ENCODE results near the gene RINL.

Gene RINL

GRCh38 chr19:38901683-38902082, 23.6 kb upstream of the RINL start:
- H3K9ac ChIP-seq (ENCODE audit: low read depth, low read length) = no peak overlapping the region
- no peak overlapping the region for H3K27ac ChIP-seq (ENCODE audit: low read depth, low read length)
- no peaks in the 10 kb centered on the region for H3K9me3 ChIP-seq (ENCODE audit: control insufficient read depth, insufficient read depth, low read length)
- no peak overlapping the region for H3K4me3 ChIP-seq (ENCODE audit: low read depth, low read length)
- peaks cover 6% of the 10 kb centered on the region; the same call in 1 of the 2 replicates for H3K4me1 ChIP-seq (ENCODE audit: control insufficient read depth, insufficient read depth, low read length)
- H3K36me3 ChIP-seq (ENCODE audit: control insufficient read depth, insufficient read depth, low read length) = peaks cover 16% of the 10 kb centered on the region
- H3K27me3 ChIP-seq (ENCODE audit: control insufficient read depth, insufficient read depth, low read length) = peaks cover 7% of the 10 kb centered on the region; the same call in 1 of the 2 replicates

DNA sequence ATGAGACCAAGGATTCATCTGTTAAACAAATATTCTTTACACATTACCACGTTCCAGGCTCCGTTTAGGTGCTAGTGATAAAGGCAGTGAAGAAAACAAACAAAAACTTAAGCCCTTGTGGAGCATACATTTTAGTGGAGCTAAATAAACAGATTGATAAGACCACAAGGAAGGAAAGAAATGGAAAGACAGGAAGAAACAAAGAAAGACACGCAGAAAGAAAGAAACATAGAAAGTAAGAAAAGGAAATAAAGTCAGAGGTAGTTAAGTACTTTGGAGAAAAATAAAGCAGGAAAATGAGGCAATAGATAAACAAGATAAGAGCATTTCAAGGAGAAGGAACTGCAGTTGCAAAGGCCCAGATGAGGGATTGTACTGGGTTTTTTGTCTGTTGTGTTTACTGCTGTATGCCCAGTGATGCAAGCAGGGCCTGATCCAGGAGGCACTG, 22.7 kb upstream of the RINL start:
- H3K36me3 ChIP-seq (ENCODE audit: control insufficient read depth, insufficient read depth, low read length) = peaks cover 14% of the 10 kb centered on the region
- peaks cover 7% of the 10 kb centered on the region; the same call in 1 of the 2 replicates for H3K27me3 ChIP-seq (ENCODE audit: control insufficient read depth, insufficient read depth, low read length)
- H3K9ac ChIP-seq (ENCODE audit: low read depth, low read length) = peak overlapping the region; percentile 68
- H3K27ac ChIP-seq (ENCODE audit: low read depth, low read length) = peak overlapping the region; percentile 87
- peak overlapping the region; percentile 93 for H3K4me3 ChIP-seq (ENCODE audit: low read depth, low read length)
- H3K9me3 ChIP-seq (ENCODE audit: control insufficient read depth, insufficient read depth, low read length) = no peaks in the 10 kb centered on the region
- peaks cover 6% of the 10 kb centered on the region; the same call in 1 of the 2 replicates for H3K4me1 ChIP-seq (ENCODE audit: control insufficient read depth, insufficient read depth, low read length)

DNA sequence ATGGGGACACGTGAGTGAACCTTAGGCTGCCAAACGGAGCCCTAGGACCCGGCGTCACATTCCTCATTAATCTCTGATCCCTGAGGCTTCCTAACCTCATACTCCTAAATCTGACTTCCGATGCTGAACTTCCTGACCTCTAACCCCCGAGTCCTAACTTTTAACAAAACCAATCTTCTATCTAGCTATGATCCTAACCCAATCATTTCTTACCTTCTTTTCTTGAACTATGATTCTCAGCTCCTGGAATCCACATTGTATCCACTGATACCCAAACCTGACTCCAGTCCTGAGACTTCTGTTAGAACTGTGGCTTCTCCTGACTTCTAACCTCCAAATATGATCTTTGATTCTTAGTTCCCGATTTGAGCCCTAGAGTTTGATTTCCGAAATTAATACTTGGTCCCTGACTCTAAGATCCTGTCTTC, 22.1 kb upstream of the RINL start:
- Histone ChIP-seq H3K27me3 (ENCODE audit: control insufficient read depth, insufficient read depth, low read length) (peaks cover 7% of the 10 kb centered on the region; the same call in 1 of the 2 replicates), H3K4me3 (ENCODE audit: low read depth, low read length) (peak overlapping the region; percentile 93), H3K36me3 (ENCODE audit: control insufficient read depth, insufficient read depth, low read length) (peaks cover 8% of the 10 kb centered on the region), H3K9me3 (ENCODE audit: control insufficient read depth, insufficient read depth, low read length) (no peaks in the 10 kb centered on the region), H3K27ac (ENCODE audit: low read depth, low read length) (peak overlapping the region; percentile 87), H3K9ac (ENCODE audit: low read depth, low read length) (peak overlapping the region; percentile 68), H3K4me1 (ENCODE audit: control insufficient read depth, insufficient read depth, low read length) (peaks cover 6% of the 10 kb centered on the region; the same call in 1 of the 2 replicates)

GRCh38 chr19:38899447-38900201, 21.5 kb upstream of the RINL start, which contains the start of the genes NFKBIB and SIRT2:
TSS of gene NFKBIB (plus strand) at chr19:38899969. CDS start at chr19:38900033, 64 bp downstream.
TSS of gene SIRT2 (minus strand) at chr19:38899618. CDS start at chr19:38899521, 97 bp downstream.
- Histone ChIP-seq H3K27ac (ENCODE audit: low read depth, low read length) (peak within 1 kb of the TSS; percentile 87), H3K36me3 (ENCODE audit: control insufficient read depth, insufficient read depth, low read length) (peaks cover 3% of the 10 kb centered on the region; the same call in 1 of the 2 replicates), H3K4me1 (ENCODE audit: control insufficient read depth, insufficient read depth, low read length) (peaks cover 6% of the 10 kb centered on the region; the same call in 1 of the 2 replicates), H3K4me3 (ENCODE audit: low read depth, low read length) (peak within 1 kb of the TSS; percentile 93), H3K9ac (ENCODE audit: low read depth, low read length) (peak within 1 kb of the TSS; percentile 68), H3K27me3 (ENCODE audit: control insufficient read depth, insufficient read depth, low read length) (peaks cover 7% of the 10 kb centered on the region; the same call in 1 of the 2 replicates), H3K9me3 (ENCODE audit: control insufficient read depth, insufficient read depth, low read length) (no peaks in the 10 kb centered on the region)

- H3K9me3 ChIP-seq (ENCODE audit: control insufficient read depth, insufficient read depth, low read length) = no peaks in the 10 kb centered on the region
- H3K9ac ChIP-seq (ENCODE audit: low read depth, low read length) = no peak overlapping the region
- H3K4me1 ChIP-seq (ENCODE audit: control insufficient read depth, insufficient read depth, low read length) = peaks cover 6% of the 10 kb centered on the region; the same call in 1 of the 2 replicates
- no peaks in the 10 kb centered on the region for H3K36me3 ChIP-seq (ENCODE audit: control insufficient read depth, insufficient read depth, low read length)
- no peak overlapping the region for H3K27ac ChIP-seq (ENCODE audit: low read depth, low read length)
- peaks cover 7% of the 10 kb centered on the region; the same call in 1 of the 2 replicates for H3K27me3 ChIP-seq (ENCODE audit: control insufficient read depth, insufficient read depth, low read length)
- H3K4me3 ChIP-seq (ENCODE audit: low read depth, low read length) = peak overlapping the region; percentile 93
Measured at GRCh38 chr19:38898788-38899446, 20.8 kb upstream of the RINL start.

DNA sequence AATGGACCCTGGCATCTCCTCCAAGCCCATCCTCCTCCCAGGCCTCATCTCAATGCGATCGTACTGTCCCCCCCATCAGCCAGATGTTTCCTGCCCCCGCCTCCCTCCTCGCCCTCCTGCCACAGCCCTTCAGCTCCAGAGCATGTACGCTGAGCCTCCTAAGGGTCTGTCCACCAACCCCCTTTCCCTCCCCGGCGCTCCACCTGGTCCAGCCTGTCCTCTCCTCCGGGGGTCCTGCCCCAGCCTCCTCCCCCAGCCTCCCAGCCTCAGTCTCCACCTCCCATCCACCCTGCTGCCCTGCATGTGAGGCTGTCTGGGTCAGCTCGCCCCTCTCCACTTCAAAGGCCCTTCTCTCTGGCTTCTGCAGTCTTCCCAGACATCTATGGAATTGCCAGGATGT, 16.9 kb upstream of the RINL start:
- Histone ChIP-seq H3K36me3 (ENCODE audit: control insufficient read depth, insufficient read depth, low read length) (no peaks in the 10 kb centered on the region), H3K9ac (ENCODE audit: low read depth, low read length) (no peak overlapping the region), H3K27ac (ENCODE audit: low read depth, low read length) (no peak overlapping the region)

GRCh38 chr19:38893341-38893771, 15.3 kb upstream of the RINL start:
- no peak overlapping the region for H3K27ac ChIP-seq (ENCODE audit: low read depth, low read length)
- H3K27me3 ChIP-seq (ENCODE audit: control insufficient read depth, insufficient read depth, low read length) = 0 out of 2 replicates have a peak, but pooled peaks cover under 1% of the 10 kb centered on the region
- H3K4me3 ChIP-seq (ENCODE audit: low read depth, low read length) = no peak overlapping the region
- H3K36me3 ChIP-seq (ENCODE audit: control insufficient read depth, insufficient read depth, low read length) = no peaks in the 10 kb centered on the region
- H3K9me3 ChIP-seq (ENCODE audit: control insufficient read depth, insufficient read depth, low read length) = no peaks in the 10 kb centered on the region
- H3K4me1 ChIP-seq (ENCODE audit: control insufficient read depth, insufficient read depth, low read length) = no peaks in the 10 kb centered on the region
- no peak overlapping the region for H3K9ac ChIP-seq (ENCODE audit: low read depth, low read length)

More for the DNA sequence above, 16.9 kb upstream of the RINL start:
- no peaks in the 10 kb centered on the region for H3K4me1 ChIP-seq (ENCODE audit: control insufficient read depth, insufficient read depth, low read length)
- H3K4me3 ChIP-seq (ENCODE audit: low read depth, low read length) = no peak overlapping the region
- peaks cover 7% of the 10 kb centered on the region; the same call in 1 of the 2 replicates for H3K27me3 ChIP-seq (ENCODE audit: control insufficient read depth, insufficient read depth, low read length)
- no peaks in the 10 kb centered on the region for H3K9me3 ChIP-seq (ENCODE audit: control insufficient read depth, insufficient read depth, low read length)

DNA sequence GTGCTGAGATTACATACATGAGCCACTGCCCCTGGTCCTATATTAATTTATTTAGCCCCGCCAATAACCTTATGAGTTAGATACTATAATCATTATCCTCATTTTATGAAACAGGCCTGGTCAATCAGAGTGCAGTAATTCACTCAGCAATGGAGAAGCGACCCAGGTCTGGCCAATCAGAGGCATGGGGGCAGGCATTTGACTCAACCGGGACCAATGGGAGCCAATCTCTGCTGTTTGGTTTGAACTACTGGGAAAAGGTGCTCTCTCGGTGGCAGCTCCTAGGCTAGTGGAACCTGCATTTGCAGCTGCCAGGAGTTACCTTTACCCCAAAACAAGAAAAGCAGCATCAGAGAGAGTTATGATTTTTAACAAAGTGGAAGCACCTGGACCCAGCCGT, 14.8 kb upstream of the RINL start:
- Histone ChIP-seq H3K4me3 (ENCODE audit: low read depth, low read length) (no peak overlapping the region), H3K4me1 (ENCODE audit: control insufficient read depth, insufficient read depth, low read length) (no peaks in the 10 kb centered on the region), H3K9me3 (ENCODE audit: control insufficient read depth, insufficient read depth, low read length) (no peaks in the 10 kb centered on the region), H3K27ac (ENCODE audit: low read depth, low read length) (no peak overlapping the region), H3K27me3 (ENCODE audit: control insufficient read depth, insufficient read depth, low read length) (no peaks in the 10 kb centered on the region), H3K36me3 (ENCODE audit: control insufficient read depth, insufficient read depth, low read length) (no peaks in the 10 kb centered on the region), H3K9ac (ENCODE audit: low read depth, low read length) (no peak overlapping the region)

GRCh38 chr19:38891771-38892170, 13.7 kb upstream of the RINL start:
- no peak overlapping the region for H3K9ac ChIP-seq (ENCODE audit: low read depth, low read length)
- no peak overlapping the region for H3K4me3 ChIP-seq (ENCODE audit: low read depth, low read length)
- H3K4me1 ChIP-seq (ENCODE audit: control insufficient read depth, insufficient read depth, low read length) = no peaks in the 10 kb centered on the region

DNA sequence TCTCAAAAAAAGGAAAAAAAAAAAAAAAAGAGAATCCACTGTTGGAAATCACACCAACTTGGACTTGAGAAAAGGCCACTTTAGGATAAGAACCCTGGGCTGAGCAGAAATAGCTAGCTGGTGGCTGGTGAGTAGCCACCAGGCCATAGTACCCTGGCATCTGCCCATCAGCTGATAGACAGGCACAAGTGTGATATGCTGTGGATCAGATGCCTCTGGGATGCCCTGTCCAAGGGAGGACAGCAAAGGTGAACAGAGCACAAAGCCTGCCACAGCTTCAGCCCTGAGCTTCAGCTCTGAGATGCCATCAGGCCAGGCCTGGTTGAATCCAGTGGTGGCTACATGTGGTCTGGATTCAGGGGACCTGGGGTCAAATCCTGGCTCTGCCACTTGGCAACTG, 12.6 kb upstream of the RINL start:
- no peaks in the 10 kb centered on the region for H3K36me3 ChIP-seq (ENCODE audit: control insufficient read depth, insufficient read depth, low read length)
- H3K27me3 ChIP-seq (ENCODE audit: control insufficient read depth, insufficient read depth, low read length) = no peaks in the 10 kb centered on the region
- H3K9me3 ChIP-seq (ENCODE audit: control insufficient read depth, insufficient read depth, low read length) = no peaks in the 10 kb centered on the region
- no peak overlapping the region for H3K4me3 ChIP-seq (ENCODE audit: low read depth, low read length)
- H3K9ac ChIP-seq (ENCODE audit: low read depth, low read length) = no peak overlapping the region
- no peak overlapping the region for H3K27ac ChIP-seq (ENCODE audit: low read depth, low read length)
- no peaks in the 10 kb centered on the region for H3K4me1 ChIP-seq (ENCODE audit: control insufficient read depth, insufficient read depth, low read length)

More at GRCh38 chr19:38891771-38892170, 13.7 kb upstream of the RINL start:
- Histone ChIP-seq H3K27ac (ENCODE audit: low read depth, low read length) (no peak overlapping the region), H3K36me3 (ENCODE audit: control insufficient read depth, insufficient read depth, low read length) (no peaks in the 10 kb centered on the region), H3K9me3 (ENCODE audit: control insufficient read depth, insufficient read depth, low read length) (no peaks in the 10 kb centered on the region), H3K27me3 (ENCODE audit: control insufficient read depth, insufficient read depth, low read length) (no peaks in the 10 kb centered on the region)
